T-helper 1 cell (primary cell): ENCODE measurements around the gene OR5AP2.
"Not testable (repeated sequence)": the region's sequence is repeated elsewhere in the genome, so short reads cannot be mapped to it uniquely, and the experiment has no call there.

Experiments used
- DNase-seq, 5 donors: peaks; one replicate each; pipeline ENCODE4 v3.0.0-alpha.2; 2012 to 2020
- total RNA-seq, 4 donors: gene quantifications; one replicate each; lab custom pipeline; 2026; lab: John Stamatoyannopoulos, UW

Gene OR5AP2
- total RNA-seq, result 0 reads per million in 4 donors

DNA sequence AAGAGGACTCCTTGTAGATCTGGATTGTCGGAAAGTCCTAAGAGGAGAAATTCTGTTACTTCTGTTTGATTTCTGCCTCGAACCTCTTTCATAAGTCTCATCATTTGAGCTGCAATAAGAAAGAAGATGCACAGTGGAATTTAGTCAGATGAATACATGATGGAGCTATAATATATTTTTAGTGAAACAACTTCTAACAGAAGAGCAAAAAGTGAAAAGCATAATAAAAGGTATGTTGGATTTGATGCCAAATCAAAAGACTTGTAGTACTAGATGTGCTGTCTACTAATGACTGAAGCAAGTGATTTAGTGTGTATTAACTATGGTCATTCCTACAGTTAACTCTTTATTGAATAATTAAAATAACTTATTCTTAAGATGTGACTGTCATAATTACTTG lies at the start of gene OR5AP2:
TSS of gene OR5AP2 (minus strand) at position 101 of the 400 bp plus-strand sequence. CDS start at position 101, 0 bp downstream.
- no peak for DNase-seq

DNA sequence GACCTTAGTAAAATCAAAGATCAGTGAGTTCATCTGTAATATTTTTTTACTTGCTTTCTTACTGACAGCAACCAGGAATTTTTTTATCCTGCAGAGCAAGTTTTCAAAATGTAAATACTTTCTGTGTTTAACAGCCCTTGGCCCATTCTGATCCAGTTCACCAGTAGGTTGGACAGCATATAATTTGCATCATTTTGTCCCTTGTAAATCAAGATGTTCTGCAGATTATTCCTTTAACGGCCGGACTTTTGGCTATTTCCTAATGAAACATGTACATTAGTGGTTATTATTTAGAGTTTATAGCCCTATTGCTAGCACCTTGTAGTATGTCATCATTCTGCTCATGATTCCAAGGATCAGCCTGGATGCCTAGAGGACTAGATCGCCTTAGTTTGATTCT lies 48.9 kb upstream of the OR5AP2 start:
- not testable (repeated sequence) for DNase-seq

DNA sequence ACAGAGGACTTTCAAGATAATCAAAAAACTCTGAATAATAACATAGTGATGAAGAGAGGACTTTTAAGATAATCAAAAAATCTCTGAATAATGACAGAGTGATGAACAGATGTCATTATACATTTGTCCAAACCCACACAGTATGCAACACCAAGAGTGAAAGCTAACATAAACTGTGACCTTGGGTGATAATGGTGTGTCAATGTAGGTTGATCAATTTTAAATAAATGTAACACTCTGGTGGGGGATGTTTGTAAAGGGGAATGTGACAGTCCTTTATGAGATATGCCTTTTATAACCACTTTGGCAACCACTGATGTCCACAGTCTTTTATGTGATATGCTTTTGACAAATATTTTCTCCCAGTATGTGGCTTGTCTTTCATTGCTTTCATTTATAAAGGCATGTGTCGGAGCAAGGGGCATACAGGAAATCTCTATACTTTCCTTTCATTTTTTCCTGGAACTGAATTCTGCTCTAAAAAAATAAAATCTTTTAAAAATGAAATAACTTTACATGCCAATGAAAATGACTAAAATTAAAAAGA lies 46.4 kb upstream of the OR5AP2 start:
- no peak for DNase-seq

DNA sequence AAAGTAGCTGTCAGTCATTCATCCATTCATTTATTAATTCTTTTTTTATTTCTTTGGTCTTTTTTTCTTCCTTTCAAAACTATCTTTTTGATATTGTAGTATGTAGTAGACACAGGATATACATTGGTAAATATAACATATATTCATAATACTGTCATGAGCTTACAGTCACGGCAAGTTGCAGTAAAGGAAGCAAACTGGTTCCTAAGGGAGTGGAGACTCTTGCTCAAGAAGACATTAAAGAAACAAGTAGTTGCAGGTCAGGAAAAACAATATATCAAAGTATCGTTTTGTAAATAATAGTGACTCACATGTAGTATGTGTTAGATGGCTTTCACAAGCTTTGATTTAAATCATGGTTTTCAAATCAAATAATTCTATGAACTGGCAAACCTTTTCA lies 28.7 kb upstream of the OR5AP2 start:
- no peak for DNase-seq

DNA sequence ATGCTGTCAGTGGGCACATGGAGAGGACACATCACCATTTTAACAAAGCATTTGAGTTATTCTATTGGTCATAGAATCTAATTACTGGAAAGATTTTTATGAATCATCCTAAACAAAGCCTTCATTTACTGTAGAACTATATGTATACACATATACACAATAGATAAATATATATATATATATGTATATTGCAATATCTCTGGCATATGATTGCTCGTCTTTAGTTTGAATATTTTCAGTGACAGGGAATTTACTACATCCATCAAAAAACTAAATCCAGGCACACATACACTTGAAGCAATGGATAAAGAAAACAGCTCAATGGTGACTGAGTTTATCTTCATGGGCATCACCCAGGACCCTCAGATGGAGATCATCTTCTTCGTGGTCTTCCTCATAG lies 21.1 kb upstream of the OR5AP2 start, which contains the start of gene OR5AR1:
TSS of gene OR5AR1 (plus strand) at position 301 of the 400 bp plus-strand sequence. CDS start at position 301, 0 bp downstream.
- DNase-seq, result no peak

DNA sequence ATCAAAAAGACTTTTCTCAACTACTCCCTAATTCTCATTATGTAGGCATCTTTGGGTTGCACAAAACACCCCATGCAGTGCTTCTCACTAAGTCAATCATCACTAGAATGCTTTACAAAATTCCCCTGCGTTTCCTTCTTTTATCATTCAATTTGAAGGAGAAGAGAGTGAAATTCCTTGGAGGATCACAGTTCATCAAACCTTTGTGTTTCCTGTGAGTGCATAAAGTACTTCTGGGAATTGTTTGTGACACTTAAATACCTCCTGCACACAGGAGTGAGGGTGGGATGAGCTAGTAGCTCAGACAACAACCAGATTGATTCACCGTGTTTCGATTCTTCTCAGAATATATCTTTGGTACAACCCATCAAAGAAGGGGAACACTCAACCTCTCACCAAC lies 17.5 kb upstream of the OR5AP2 start:
- DNase-seq, result no peak

DNA sequence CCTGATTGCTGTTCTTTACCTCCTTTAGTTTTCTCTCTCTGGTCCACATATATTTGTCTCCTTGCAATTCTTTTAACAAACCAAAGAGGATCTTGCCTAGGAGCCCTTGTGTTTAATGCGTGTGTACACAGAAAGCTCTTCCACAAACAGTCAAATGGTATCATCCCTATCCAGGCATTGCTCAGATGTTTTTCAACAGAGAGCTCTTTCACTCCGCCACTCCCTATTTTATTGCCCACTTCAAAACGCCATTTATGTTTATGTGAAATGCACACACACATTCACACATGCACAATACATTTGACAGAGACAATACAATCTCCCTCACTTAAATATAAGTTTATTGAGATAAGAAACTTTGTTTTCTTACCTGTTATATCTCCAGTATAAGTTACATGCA lies 4.7 kb downstream of the OR5AP2 start:
- no peak for DNase-seq

DNA sequence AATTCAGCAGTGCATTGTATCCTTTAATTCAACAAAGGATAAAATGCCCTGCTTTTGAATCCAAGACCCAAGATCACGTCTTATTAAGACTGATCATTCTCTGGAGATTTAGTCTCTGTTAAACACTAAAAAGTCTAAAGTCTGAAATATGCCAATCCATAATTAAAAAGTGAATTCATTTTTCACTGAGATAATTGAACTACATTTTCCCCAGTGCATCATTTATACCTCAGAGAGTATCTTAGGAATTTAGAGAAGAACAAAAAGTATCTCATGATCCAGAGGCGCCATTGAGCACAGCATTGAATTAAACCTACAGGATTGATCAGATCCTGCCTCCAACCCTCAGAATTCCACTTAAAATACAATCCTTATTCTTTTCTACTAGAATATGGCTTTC lies 5.4 kb downstream of the OR5AP2 start:
- no peak for DNase-seq

DNA sequence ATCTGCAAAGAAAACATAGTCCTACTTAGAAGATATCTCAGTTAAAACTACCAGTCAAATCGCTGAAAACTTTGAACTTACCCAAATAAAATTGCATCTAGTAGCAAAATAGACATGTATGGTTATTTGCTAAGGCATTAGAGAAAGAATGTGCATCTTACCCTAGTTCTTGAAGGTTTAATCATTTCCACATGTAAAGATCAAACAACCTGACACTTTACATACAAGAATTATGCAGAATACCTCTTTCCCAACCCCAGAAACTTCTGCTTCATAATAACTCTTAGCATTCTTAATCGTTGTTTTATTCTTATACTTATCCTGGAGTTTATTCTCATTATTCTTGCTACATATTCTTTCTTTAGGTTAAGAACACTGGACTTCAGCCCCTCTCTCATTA lies 9.9 kb downstream of the OR5AP2 start:
- DNase-seq, result no peak

DNA sequence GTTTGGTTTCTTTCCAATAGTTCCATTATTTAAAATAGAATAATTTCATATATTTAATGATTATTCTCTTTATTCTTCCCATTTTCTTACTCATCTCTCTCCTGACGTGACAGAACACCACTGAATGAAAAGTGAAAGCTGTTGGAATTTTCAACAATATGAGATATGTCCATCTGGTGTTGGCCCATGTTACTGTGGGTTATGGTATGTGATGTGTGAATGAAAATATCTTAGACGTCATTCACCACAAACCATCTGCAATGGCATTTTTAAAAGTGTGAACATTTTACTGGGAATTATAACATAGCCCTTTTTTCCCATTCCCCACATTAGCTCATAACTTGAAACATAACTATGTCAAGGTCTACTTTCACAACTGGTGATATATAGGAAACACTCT lies 16.3 kb downstream of the OR5AP2 start:
- no peak for DNase-seq

DNA sequence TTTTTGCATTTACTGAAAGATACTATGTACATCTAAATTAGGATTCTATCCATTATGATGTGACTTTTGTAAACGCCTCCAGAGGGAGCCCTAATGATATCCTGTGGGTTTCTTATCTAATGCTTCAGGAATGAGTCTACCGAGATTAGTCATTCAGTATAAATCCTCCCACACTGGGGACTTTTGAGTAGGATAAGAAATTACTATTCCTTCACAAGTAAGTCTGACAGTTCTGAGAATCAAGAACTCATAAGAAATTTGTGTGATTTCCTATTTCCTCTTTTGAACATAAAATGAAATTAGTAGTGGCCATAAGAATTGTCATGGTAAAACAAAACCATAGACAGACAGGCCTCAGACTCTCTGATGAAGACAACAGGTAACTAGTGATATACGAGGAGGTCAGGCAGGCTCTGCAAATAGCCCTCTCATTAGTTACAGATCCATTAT lies 17.6 kb downstream of the OR5AP2 start:
- peak in 1 of 5 donors; percentile 0 for DNase-seq

DNA sequence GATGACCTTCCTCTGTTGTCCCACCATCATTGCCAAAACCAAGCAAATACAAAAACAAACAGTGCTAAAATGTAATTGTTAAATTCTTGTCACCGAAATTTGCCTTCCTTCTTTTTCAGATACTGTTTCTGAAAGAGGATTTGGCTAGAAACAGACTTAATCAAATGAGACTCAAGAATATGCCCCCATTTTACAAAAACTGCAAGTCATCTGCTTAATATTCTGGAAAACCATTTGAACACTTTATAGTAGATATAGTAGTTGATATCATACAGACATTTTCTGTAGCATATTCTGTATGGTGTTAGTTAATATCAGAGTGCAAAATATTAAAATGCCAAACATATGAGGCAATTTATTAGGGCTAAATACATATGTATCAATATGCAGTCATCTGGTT lies 31.1 kb downstream of the OR5AP2 start:
- no peak for DNase-seq

DNA sequence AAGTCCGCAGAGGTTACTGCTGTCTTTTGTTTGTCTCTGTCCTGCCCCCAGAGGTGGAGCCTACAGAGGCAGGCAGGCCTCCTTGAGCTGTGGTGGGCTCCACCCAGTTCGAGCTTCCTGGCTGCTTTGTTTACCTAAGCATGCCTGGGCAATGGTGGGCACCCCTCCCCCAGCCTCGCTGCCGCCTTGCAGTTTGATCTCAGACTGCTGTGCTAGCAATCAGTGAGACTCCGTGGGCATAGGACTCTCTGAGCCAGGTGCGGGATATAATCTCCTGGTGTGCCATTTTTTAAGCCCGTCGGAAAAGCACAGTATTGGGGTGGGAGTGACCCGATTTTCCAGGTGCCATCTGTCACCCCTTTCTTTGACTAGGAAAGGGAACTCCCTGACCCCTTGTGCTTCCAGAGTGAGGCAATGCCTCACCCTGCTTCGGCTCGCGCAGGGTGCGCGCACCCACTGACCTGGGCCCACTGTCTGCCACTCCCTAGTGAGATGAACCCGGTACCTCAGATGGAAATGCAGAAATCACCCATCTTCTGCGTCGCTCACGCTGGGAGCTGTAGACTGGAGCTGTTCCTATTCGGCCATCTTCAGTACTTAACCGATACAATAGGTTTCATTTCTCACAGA lies 50.0 kb downstream of the OR5AP2 start:
- not testable (repeated sequence) for DNase-seq
